HepG2 (cell line): ENCODE measurements around the gene ESR2. TPM values are rescaled to one million over a fixed set of nuclear protein-coding genes. Genes with fewer than 3 reads are reported as not detected.

Source experiments
- ATAC-seq: fragments of 200-7000 bp; cut with Tn5 transposase; 3 replicates; pipeline ENCODE4 v1.9.1; 2020; ENCODE audit warnings: mild to moderate bottlenecking, moderate library complexity
- BruUV-seq: library from RNA; stranded (reverse); fragments of 400-500 nt; replicated peaks from 2 replicates; lab custom pipeline; 2021; lab: Mats Ljungman, UMichigan
- CTCF ChIA-PET: fragments of 300-600 bp; formaldehyde crosslinking; extraction: SDS; loops from one replicate; lab custom pipeline; 2021; ENCODE audit warnings: low total read pairs, inconsistent platforms, low intra/inter-chr PET ratio; lab: Yijun Ruan, JAX
- POLR2A ChIA-PET: fragments of 350-600 bp; sonication (Branson Sonifier 250); formaldehyde crosslinking; loops from one replicate; lab custom pipeline; 2020; ENCODE audit warnings: antibody characterized with exemption, inconsistent platforms; lab: Yijun Ruan, JAX
- DNase-seq: peaks from one replicate; pipeline ENCODE4 v3.0.0-alpha.2; 2015; ENCODE audit warnings: low spot score
- FAIRE-seq: peaks from 3 replicates; lab custom pipeline; 2011; peaks lifted over from hg19 to GRCh38; lab: Jason Lieb, UNC
- H2AFZ ChIP-seq: one replicate; pipeline ENCODE4 v1.6.1; 2011; ENCODE audit warnings: low read length, inconsistent platforms
- H3K27ac ChIP-seq: fragments of 300-600 bp; 3 replicates; pipeline ENCODE4 v1.8.0; 2011; ENCODE audit warnings: mixed run types, mild to moderate bottlenecking, mixed read lengths, low read length, inconsistent platforms; ENCODE audit not compliant: insufficient read depth; ENCODE audit errors: extremely low read length
- H3K27me3 ChIP-seq, 2 experiments: fragments of 200-600 bp in 1 of 2; 2 replicates in 1 of 2; 3 replicates in 1 of 2; pipeline versions ENCODE4 v1.6.0 to v1.8.0; 2011; ENCODE audit warnings: low read length in 2 of 2, mild to moderate bottlenecking in 2 of 2, moderate library complexity in 2 of 2, inconsistent platforms in 1 of 2; ENCODE audit not compliant: insufficient read depth in 2 of 2, control insufficient read depth in 1 of 2
- H3K36me3 ChIP-seq, 2 experiments: fragments of 200-600 bp in 1 of 2; replicated peaks in 1 of 2; 2 replicates in 1 of 2; 3 replicates in 1 of 2; pipeline versions ENCODE4 v1.5.1 to v1.8.0; 2011; ENCODE audit warnings: low read length in 2 of 2, inconsistent platforms in 1 of 2; ENCODE audit not compliant: insufficient read depth in 2 of 2, control insufficient read depth in 1 of 2
- H3K4me1 ChIP-seq: 2 replicates; pipeline ENCODE4 v1.5.1; 2012; ENCODE audit warnings: low read length, inconsistent platforms; ENCODE audit not compliant: insufficient read depth
- H3K4me2 ChIP-seq: 2 replicates; pipeline ENCODE4 v1.6.0; 2011; ENCODE audit warnings: low read depth, low read length, inconsistent platforms
- H3K4me3 ChIP-seq, 3 experiments: fragments of 200-600 bp in 1 of 3; sonication (generic), shearing (Covaris generic) in 1 of 3; replicated peaks in 1 of 3; 2 replicates each; pipeline ENCODE4 v1.5.1; 2011 to 2016; ENCODE audit warnings: low read length in 3 of 3, inconsistent platforms in 2 of 3, low read depth in 2 of 3, mild to moderate bottlenecking in 2 of 3, control low read depth in 1 of 3, mixed read lengths in 1 of 3; ENCODE audit not compliant: insufficient read depth in 1 of 3
- H3K79me2 ChIP-seq: one replicate; pipeline ENCODE4 v1.6.1; 2011; ENCODE audit warnings: low read length, inconsistent platforms; ENCODE audit not compliant: insufficient read depth
- H3K9ac ChIP-seq: 2 replicates; pipeline ENCODE4 v1.6.0; 2011; ENCODE audit warnings: mild to moderate bottlenecking, low read depth, low read length, inconsistent platforms; ENCODE audit not compliant: insufficient read depth
- H3K9me3 ChIP-seq: 2 replicates; pipeline ENCODE4 v1.5.1; 2012; ENCODE audit warnings: mild to moderate bottlenecking, low read length
- H4K20me1 ChIP-seq: 2 replicates; pipeline ENCODE4 v1.6.0; 2011; ENCODE audit warnings: inconsistent platforms, mild to moderate bottlenecking, low read length, moderate library complexity; ENCODE audit not compliant: insufficient read depth
- ARNT2 ChIP-seq: sonication (generic); formaldehyde crosslinking; IDR thresholded peaks from 2 replicates; pipeline ENCODE4 v1.8.0; 2022; ENCODE audit warnings: mild to moderate bottlenecking, low read depth, missing genetic modification reagents, moderate library complexity
- BATF2 ChIP-seq: sonication (generic); formaldehyde crosslinking; IDR thresholded peaks from 2 replicates; pipeline ENCODE4 v1.8.0; 2022; ENCODE audit warnings: mild to moderate bottlenecking, missing genetic modification reagents, moderate library complexity
- E2F1 ChIP-seq: sonication (generic); formaldehyde crosslinking; IDR thresholded peaks from 2 replicates; pipeline ENCODE4 v1.5.0; 2020; ENCODE audit warnings: missing genetic modification reagents
- ETV6 ChIP-seq: sonication (generic); formaldehyde crosslinking; conservative IDR thresholded peaks from 2 replicates; pipeline ENCODE4 v1.4.0; 2020; ENCODE audit warnings: missing genetic modification reagents
- GTF2F1 ChIP-seq: fragments of 150-350 bp; IDR thresholded peaks from 2 replicates; pipeline ENCODE4 v1.6.1; 2014; ENCODE audit warnings: low read length
- HCFC1 ChIP-seq: fragments of 150-350 bp; IDR thresholded peaks from 2 replicates; pipeline ENCODE4 v1.6.1; 2014; ENCODE audit warnings: low read depth, low read length
- HDAC1 ChIP-seq: sonication (generic); formaldehyde crosslinking; IDR thresholded peaks from 2 replicates; pipeline ENCODE4 v1.5.1; 2020; ENCODE audit warnings: mild to moderate bottlenecking, missing genetic modification reagents
- HES4 ChIP-seq: sonication (generic); formaldehyde crosslinking; IDR thresholded peaks from 2 replicates; pipeline ENCODE4 v1.9.0; 2021; ENCODE audit warnings: mild to moderate bottlenecking, missing genetic modification reagents, borderline replicate concordance
- PHB2 ChIP-seq: fragments of 450-650 bp; IDR thresholded peaks from 2 replicates; pipeline ENCODE4 v1.6.1; 2018; ENCODE audit not compliant: partially characterized antibody
- RBM22 ChIP-seq: fragments of 200-400 bp; formaldehyde crosslinking; optimal IDR thresholded peaks from 2 replicates; pipeline ENCODE3; 2017; ENCODE audit warnings: mild to moderate bottlenecking, low read length, moderate library complexity
- SNAI1 ChIP-seq: sonication (generic); formaldehyde crosslinking; IDR thresholded peaks from 2 replicates; pipeline ENCODE4 v1.5.0; 2020; ENCODE audit warnings: mild to moderate bottlenecking, missing genetic modification reagents, borderline replicate concordance
- STAT5B ChIP-seq: sonication (generic); formaldehyde crosslinking; IDR thresholded peaks from 2 replicates; pipeline ENCODE4 v1.4.0; 2020; ENCODE audit warnings: missing genetic modification reagents
- ZFP62 ChIP-seq: sonication (generic); formaldehyde crosslinking; IDR thresholded peaks from 2 replicates; pipeline ENCODE4 v1.4.0; 2020; ENCODE audit warnings: missing genetic modification reagents
- ZFP91 ChIP-seq: sonication (generic); formaldehyde crosslinking; IDR thresholded peaks from 2 replicates; pipeline ENCODE4 v1.9.0; 2022; ENCODE audit warnings: missing genetic modification reagents, mild to moderate bottlenecking, borderline replicate concordance
- ZGPAT ChIP-seq: IDR thresholded peaks from 2 replicates; pipeline ENCODE4 v1.6.1; 2016; ENCODE audit warnings: mild to moderate bottlenecking
- ZMYM2 ChIP-seq: sonication (generic); formaldehyde crosslinking; IDR thresholded peaks from 2 replicates; pipeline ENCODE4 v1.8.0; 2022; ENCODE audit warnings: mild to moderate bottlenecking, missing genetic modification reagents
- ZNF773 ChIP-seq: sonication (generic); formaldehyde crosslinking; IDR thresholded peaks from 2 replicates; pipeline ENCODE4 v1.4.0; 2020; ENCODE audit warnings: missing genetic modification reagents, borderline replicate concordance
- WGBS: methylation state at CpG from one replicate; pipeline ENCODE4 v1.1.6; 2017; ENCODE audit warnings: low lambda C conversion rate; 5-methylcytosine and 5-hydroxymethylcytosine counted together
- in situ Hi-C: cut with HindIII; loops from 2 replicates; pipeline ENCODE4 v1.10.0; 2017; ENCODE audit warnings: low pct_unique_long_range_greater_than_20kb; ENCODE audit not compliant: extremely low pct_ligation_motif_present
- intact Hi-C: fragments of 100-400 bp; cut with micrococcal nuclease; formaldehyde crosslinking; loops from one replicate; pipeline ENCODE4 v1.10.0; 2022; ENCODE audit not compliant: unreplicated experiment
- polyA plus RNA-seq, 8 experiments: library from polyadenylated mRNA; depleted of rRNA in 3 of 8; stranded (reverse) in 7 of 8; unstranded in 1 of 8; fragments of >200 nt; fragmentation: Illumina TruSeq in 4 of 8; extraction: Trizol in 4 of 8; gene quantifications; 2 replicates each; pipeline versions ENCODE4 v1.2.1 to v1.2.3, GENCODE V29; 2011 to 2016; ENCODE audit warnings: low read depth in 4 of 8, missing spikeins in 1 of 8, mixed read lengths in 1 of 8; ENCODE audit not compliant: insufficient read depth in 1 of 8
- total RNA-seq, 5 experiments: library from RNA; depleted of rRNA; stranded (reverse); fragments of >200 nt; fragmentation: Illumina TruSeq; extraction: Trizol; gene quantifications; 2 replicates each; pipeline ENCODE4 v1.2.3, GENCODE V29; 2016; ENCODE audit warnings: low read depth in 1 of 5
- TF ChIP-seq, protein P1 (sequence below): sonication (generic); formaldehyde crosslinking; IDR thresholded peaks from 2 replicates; pipeline ENCODE4 v1.4.0; 2020; ENCODE audit warnings: mild to moderate bottlenecking, missing genetic modification reagents

The ESR2 gene
- total and polyA plus RNA-seq, 2 of the 13 experiments (the other 11 are each of a cell fraction or from before 2014, with no cell fraction given): 0.01 to 0.04 TPM

- in situ Hi-C loops (no loop called here), intact Hi-C loops (no loop called here)
- Histone ChIP-seq H3K4me1 (peaks cover 12% of the 10 kb centered on the region), H3K36me3 (0 out of 5 replicates have a peak, but pooled peaks cover 0 to 1% of the 10 kb centered on the region in 2 experiments), H3K4me3 (no peak overlapping the region), H3K79me2 (no peaks in the 10 kb centered on the region), H3K9ac (no peak overlapping the region), H2AFZ (no peak overlapping the region), H3K27me3 (no peaks in the 10 kb centered on the region), H3K4me2 (no peak overlapping the region), H4K20me1 (no peaks in the 10 kb centered on the region), H3K9me3 (no peaks in the 10 kb centered on the region), H3K27ac (no peak overlapping the region)
- BruUV-seq: no TSS peak
- DNase-seq (no peak), FAIRE-seq (no peak), ATAC-seq (no peak)
- WGBS: 85% methylated on average over 7 of the region's 7 CpGs
- ChIA-PET POLR2A (no interaction called here), CTCF (no interaction called here)
- TF ChIP-seq ETV6 (CRISPR knock-in tag): no peak
- TF ChIP-seq GTF2F1: no peak
- no peak for TF ChIP-seq ZFP91 (CRISPR knock-in tag)
- TF ChIP-seq SNAI1 (CRISPR knock-in tag): no peak
- no peak for TF ChIP-seq ZFP62 (CRISPR knock-in tag)
- TF ChIP-seq RBM22: no peak
- TF ChIP-seq ZNF773: no peak
- no peak for TF ChIP-seq HES4
- TF ChIP-seq ZMYM2 (CRISPR knock-in tag): no peak
- TF ChIP-seq HCFC1: no peak
- no peak for TF ChIP-seq HDAC1
- TF ChIP-seq PHB2: no peak
- no peak for TF ChIP-seq E2F1 (CRISPR knock-in tag)
- no peak for TF ChIP-seq ARNT2 (CRISPR knock-in tag)
- TF ChIP-seq, protein P1, sequence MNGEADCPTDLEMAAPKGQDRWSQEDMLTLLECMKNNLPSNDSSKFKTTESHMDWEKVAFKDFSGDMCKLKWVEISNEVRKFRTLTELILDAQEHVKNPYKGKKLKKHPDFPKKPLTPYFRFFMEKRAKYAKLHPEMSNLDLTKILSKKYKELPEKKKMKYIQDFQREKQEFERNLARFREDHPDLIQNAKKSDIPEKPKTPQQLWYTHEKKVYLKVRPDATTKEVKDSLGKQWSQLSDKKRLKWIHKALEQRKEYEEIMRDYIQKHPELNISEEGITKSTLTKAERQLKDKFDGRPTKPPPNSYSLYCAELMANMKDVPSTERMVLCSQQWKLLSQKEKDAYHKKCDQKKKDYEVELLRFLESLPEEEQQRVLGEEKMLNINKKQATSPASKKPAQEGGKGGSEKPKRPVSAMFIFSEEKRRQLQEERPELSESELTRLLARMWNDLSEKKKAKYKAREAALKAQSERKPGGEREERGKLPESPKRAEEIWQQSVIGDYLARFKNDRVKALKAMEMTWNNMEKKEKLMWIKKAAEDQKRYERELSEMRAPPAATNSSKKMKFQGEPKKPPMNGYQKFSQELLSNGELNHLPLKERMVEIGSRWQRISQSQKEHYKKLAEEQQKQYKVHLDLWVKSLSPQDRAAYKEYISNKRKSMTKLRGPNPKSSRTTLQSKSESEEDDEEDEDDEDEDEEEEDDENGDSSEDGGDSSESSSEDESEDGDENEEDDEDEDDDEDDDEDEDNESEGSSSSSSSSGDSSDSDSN (CRISPR knock-in tag): no peak
- no peak for TF ChIP-seq BATF2 (CRISPR knock-in tag)
- no peak for TF ChIP-seq STAT5B (CRISPR knock-in tag)
- no peak for TF ChIP-seq ZGPAT (CRISPR knock-in tag)
Observed at GRCh38 chr14:64062381-64063115, 231.6 kb downstream of the ESR2 start.
